HFFc6 (cell line): ENCODE measurements around the gene SHROOM2. TPM values are rescaled to one million over a fixed set of nuclear protein-coding genes. Genes with fewer than 3 reads are reported as not detected.

Experiments
- DNase-seq: peaks from one replicate; pipeline ENCODE4 v3.0.0-alpha.2; 2018
- H3K27ac Mint-ChIP-seq: 2 replicates; pipeline ENCODE4 v1.8.0; 2020; ENCODE audit warnings: mild to moderate bottlenecking, mixed read lengths
- H3K27me3 Mint-ChIP-seq: 2 replicates; pipeline ENCODE4 v1.8.0; 2021; ENCODE audit warnings: mild to moderate bottlenecking, moderate library complexity, mixed read lengths; ENCODE audit not compliant: insufficient read depth
- H3K36me3 Mint-ChIP-seq: 2 replicates; pipeline ENCODE4 v1.8.0; 2021; ENCODE audit warnings: low read depth, mixed read lengths
- H3K4me1 Mint-ChIP-seq: 2 replicates; pipeline ENCODE4 v1.8.0; 2020; ENCODE audit warnings: low read depth, mixed read lengths
- H3K4me3 Mint-ChIP-seq: 2 replicates; pipeline ENCODE4 v1.8.0; 2020; ENCODE audit warnings: mild to moderate bottlenecking, moderate library complexity, mixed read lengths
- H3K9me3 Mint-ChIP-seq: 2 replicates; pipeline ENCODE4 v1.8.0; 2020; ENCODE audit warnings: mild to moderate bottlenecking, mixed read lengths
- total RNA-seq, 6 experiments: library from RNA; stranded (reverse); fragmentation: NEBNext Ultra II Directional; extraction: Animal tissue kit (Norgen Biotek cat#: 25700); gene quantifications; 2 replicates in 1 of 6; 3 replicates in 5 of 6; pipeline ENCODE4 v1.2.3, GENCODE V29; 2021
- TF ChIP-seq, protein P1 (sequence below): fragments of 200-600 bp; sonication (generic); IDR thresholded peaks from 2 replicates; pipeline ENCODE4 v1.5.0; 2021; ENCODE audit warnings: antibody characterized with exemption, mild to moderate bottlenecking

Gene SHROOM2
- total RNA-seq, 6 experiments from 2014 or later = 1.6 to 3.5 (median 2.9) TPM

DNA sequence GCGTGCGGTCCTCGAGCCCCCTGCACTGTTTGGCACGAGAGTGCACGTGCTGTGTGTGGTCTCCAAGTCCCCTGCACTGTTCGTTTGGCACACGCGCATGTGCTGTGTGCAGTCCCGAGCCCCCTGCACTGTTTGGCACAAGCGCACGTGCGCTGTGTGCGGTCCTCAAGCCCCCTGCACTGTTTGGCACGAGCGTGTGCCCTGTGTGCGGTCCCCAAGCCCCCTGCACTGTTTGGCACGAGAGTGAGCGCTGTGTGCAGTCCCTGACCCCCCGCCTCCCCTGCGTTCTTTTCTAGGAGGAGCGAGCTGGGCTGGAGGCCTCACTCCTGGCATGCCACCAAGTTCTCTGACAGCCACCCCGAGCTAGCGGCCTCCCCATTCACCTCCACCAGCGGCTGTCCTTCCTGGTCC lies 104.5 kb downstream of the SHROOM2 start:
- H3K4me3 Mint-ChIP-seq = no peak overlapping the region
- H3K27me3 Mint-ChIP-seq = peaks cover 2% of the 10 kb centered on the region; the same call in 1 of the 2 replicates
- peaks cover 8% of the 10 kb centered on the region for H3K4me1 Mint-ChIP-seq
- TF ChIP-seq, protein P1, sequence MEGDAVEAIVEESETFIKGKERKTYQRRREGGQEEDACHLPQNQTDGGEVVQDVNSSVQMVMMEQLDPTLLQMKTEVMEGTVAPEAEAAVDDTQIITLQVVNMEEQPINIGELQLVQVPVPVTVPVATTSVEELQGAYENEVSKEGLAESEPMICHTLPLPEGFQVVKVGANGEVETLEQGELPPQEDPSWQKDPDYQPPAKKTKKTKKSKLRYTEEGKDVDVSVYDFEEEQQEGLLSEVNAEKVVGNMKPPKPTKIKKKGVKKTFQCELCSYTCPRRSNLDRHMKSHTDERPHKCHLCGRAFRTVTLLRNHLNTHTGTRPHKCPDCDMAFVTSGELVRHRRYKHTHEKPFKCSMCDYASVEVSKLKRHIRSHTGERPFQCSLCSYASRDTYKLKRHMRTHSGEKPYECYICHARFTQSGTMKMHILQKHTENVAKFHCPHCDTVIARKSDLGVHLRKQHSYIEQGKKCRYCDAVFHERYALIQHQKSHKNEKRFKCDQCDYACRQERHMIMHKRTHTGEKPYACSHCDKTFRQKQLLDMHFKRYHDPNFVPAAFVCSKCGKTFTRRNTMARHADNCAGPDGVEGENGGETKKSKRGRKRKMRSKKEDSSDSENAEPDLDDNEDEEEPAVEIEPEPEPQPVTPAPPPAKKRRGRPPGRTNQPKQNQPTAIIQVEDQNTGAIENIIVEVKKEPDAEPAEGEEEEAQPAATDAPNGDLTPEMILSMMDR = no peak
- H3K27ac Mint-ChIP-seq = no peak overlapping the region
- no peaks in the 10 kb centered on the region for H3K36me3 Mint-ChIP-seq
- DNase-seq = no peak
- no peaks in the 10 kb centered on the region for H3K9me3 Mint-ChIP-seq

DNA sequence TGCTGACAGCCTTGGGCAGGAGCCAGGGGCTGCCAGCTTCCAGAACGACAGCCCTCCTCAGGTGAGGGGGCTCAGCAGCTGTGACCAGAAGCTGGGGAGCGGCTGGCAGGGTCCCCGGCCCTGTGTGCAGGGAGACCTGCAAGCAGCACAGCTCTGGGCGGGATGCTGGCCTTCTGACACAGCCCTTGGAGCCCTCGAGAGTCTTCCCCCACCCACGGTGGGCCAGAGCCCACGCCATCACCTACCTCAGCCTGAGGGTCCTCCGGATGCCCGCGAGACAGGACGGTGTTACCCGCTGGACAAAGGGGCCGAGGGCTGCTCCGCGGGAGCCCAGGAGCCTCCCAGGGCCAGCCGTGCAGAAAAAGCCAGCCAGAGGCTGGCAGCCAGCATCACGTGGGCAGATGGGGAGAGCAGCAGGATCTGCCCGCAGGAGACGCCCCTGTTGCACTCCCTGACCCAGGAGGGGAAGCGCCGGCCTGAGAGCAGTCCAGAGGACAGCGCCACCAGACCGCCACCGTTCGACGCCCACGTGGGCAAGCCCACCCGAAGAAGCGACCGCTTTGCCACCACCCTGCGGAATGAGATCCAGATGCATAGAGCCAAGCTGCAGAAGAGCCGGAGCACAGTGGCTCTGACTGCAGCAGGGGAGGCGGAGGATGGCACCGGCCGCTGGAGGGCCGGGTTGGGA lies 109.1 kb downstream of the SHROOM2 start:
- H3K4me1 Mint-ChIP-seq = peaks cover 36% of the 10 kb centered on the region
- H3K27ac Mint-ChIP-seq = no peak overlapping the region
- DNase-seq = no peak
- TF ChIP-seq, protein P1 = no peak
- H3K4me3 Mint-ChIP-seq = no peak overlapping the region
- H3K36me3 Mint-ChIP-seq = no peaks in the 10 kb centered on the region
- peaks cover 4% of the 10 kb centered on the region; the same call in 1 of the 2 replicates for H3K27me3 Mint-ChIP-seq
- H3K9me3 Mint-ChIP-seq = no peaks in the 10 kb centered on the region

DNA sequence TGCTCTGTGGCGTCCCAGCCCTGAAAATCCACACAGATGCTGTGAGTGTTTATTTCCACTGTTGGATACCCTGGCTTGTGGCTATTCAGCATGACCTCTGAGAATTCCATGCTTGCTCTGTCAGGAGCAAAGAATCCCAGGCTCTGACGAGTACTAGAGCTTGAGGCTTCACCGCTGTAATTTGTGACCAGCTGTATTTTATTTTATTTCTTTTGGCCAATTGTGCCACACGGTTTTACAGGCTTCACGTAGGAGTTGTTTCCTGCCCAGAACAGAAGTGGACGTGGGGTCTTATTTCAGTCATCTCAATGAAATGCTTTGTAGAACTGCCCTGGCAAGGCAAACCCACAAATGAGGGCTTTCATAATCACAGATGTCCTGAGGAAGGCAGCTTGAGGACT lies 111.5 kb downstream of the SHROOM2 start:
- H3K27ac Mint-ChIP-seq = peak overlapping the region; percentile 96
- H3K9me3 Mint-ChIP-seq = no peaks in the 10 kb centered on the region
- TF ChIP-seq, protein P1 = no peak
- H3K36me3 Mint-ChIP-seq = no peaks in the 10 kb centered on the region
- H3K4me3 Mint-ChIP-seq = peak overlapping the region; percentile 78
- H3K27me3 Mint-ChIP-seq = peaks cover 3% of the 10 kb centered on the region
- peak; percentile 93 for DNase-seq
- H3K4me1 Mint-ChIP-seq = peaks cover 47% of the 10 kb centered on the region

DNA sequence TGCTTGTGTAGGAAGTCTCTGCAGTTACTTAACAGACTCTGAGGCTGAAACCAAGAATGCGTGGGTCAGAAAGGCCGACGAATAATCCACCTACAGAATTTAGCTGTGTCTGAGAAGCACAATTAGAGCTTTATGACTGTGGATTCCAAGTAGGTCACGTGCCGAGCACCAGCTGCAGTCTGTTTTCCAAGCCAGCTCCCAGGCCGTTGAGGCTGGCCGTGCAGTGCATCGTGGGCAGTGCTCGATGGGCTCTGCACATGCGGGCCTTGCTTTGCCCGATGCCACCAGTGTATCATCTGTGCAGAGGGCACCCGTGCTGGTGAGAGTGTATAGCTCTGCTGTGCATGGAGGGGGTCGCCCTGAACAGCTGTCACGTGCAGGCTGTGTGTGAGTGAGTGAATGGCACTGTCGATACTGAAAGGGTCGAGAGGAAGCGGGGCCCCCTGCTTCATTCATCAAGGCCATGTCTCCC lies 113.4 kb downstream of the SHROOM2 start:
- no peaks in the 10 kb centered on the region for H3K9me3 Mint-ChIP-seq
- no peaks in the 10 kb centered on the region for H3K36me3 Mint-ChIP-seq
- peak; percentile 48 for DNase-seq
- H3K27me3 Mint-ChIP-seq = peaks cover 3% of the 10 kb centered on the region
- peaks cover 55% of the 10 kb centered on the region for H3K4me1 Mint-ChIP-seq
- TF ChIP-seq, protein P1 = no peak
- H3K27ac Mint-ChIP-seq = peak overlapping the region; percentile 75
- no peak overlapping the region for H3K4me3 Mint-ChIP-seq

DNA sequence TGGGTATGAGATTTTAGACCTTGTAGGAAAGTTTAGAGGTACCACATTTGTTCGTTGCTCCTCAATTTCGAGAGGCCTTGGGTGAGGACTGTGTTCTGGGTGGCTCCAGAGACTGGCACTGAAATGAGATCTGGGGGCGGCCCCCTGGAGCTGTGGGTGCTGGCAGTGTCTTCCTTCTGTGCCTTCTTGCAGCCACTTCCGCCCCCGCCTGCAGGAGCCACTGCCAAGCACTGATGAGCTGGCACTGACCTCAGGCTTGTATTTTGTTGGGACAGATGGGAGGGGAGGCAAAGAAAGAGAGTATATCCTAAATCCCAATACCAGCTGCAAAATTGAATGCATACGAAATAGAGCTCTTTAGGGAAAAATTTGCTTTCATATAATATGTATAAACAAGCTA lies 116.4 kb downstream of the SHROOM2 start:
- no peak overlapping the region; the same call in 1 of the 2 replicates for H3K27ac Mint-ChIP-seq
- H3K27me3 Mint-ChIP-seq = peaks cover 3% of the 10 kb centered on the region
- no peak for DNase-seq
- TF ChIP-seq, protein P1 = no peak
- H3K9me3 Mint-ChIP-seq = no peaks in the 10 kb centered on the region
- no peak overlapping the region for H3K4me3 Mint-ChIP-seq
- peaks cover 69% of the 10 kb centered on the region for H3K4me1 Mint-ChIP-seq
- H3K36me3 Mint-ChIP-seq = no peaks in the 10 kb centered on the region
